HepG2 (cell line): Measurements from ENCODE around the gene SNAP47. TPM values are rescaled to one million over a fixed set of nuclear protein-coding genes. Genes with fewer than 3 reads are reported as not detected.

Experiments used
- GABPA ChIP-seq, 2 experiments: IDR thresholded peaks; 2 replicates each; pipeline ENCODE4 v1.6.1; 2011 to 2016; ENCODE audit warnings: low read depth in 2 of 2, low read length in 1 of 2, missing biosample characterization in 1 of 2, missing genetic modification characterization in 1 of 2
- HDAC2 ChIP-seq: sonication (generic); formaldehyde crosslinking; IDR thresholded peaks from 2 replicates; pipeline ENCODE4 v1.4.0; 2020; ENCODE audit warnings: missing genetic modification reagents
- MED8 ChIP-seq: sonication (generic); formaldehyde crosslinking; IDR thresholded peaks from 2 replicates; pipeline ENCODE4 v1.8.1; 2023; ENCODE audit warnings: mild to moderate bottlenecking, missing genetic modification reagents; ENCODE audit not compliant: insufficient replicate concordance
- PAWR ChIP-seq: sonication (generic); formaldehyde crosslinking; IDR thresholded peaks from 2 replicates; pipeline ENCODE4 v1.4.0; 2020; ENCODE audit warnings: missing genetic modification reagents, mild to moderate bottlenecking, borderline replicate concordance
- POGK ChIP-seq: sonication (generic); formaldehyde crosslinking; conservative IDR thresholded peaks from 2 replicates; pipeline ENCODE4 v1.8.0; 2022; ENCODE audit warnings: mild to moderate bottlenecking, moderate library complexity, missing genetic modification reagents
- REL ChIP-seq: sonication (generic); formaldehyde crosslinking; conservative IDR thresholded peaks from 2 replicates; pipeline ENCODE4 v1.8.0; 2022; ENCODE audit warnings: mild to moderate bottlenecking, missing genetic modification reagents, moderate library complexity
- TBX3 ChIP-seq: fragments of 450-650 bp; IDR thresholded peaks from 2 replicates; pipeline ENCODE4 v1.6.1; 2017; ENCODE audit warnings: antibody characterized with exemption, mild to moderate bottlenecking, inconsistent platforms, borderline replicate concordance
- TEF ChIP-seq: sonication (generic); formaldehyde crosslinking; IDR thresholded peaks from 2 replicates; pipeline ENCODE4 v1.5.0; 2020; ENCODE audit warnings: missing genetic modification reagents
- THAP8 ChIP-seq: sonication (generic); formaldehyde crosslinking; IDR thresholded peaks from 2 replicates; pipeline ENCODE4 v1.5.1; 2020; ENCODE audit warnings: missing genetic modification reagents, mild to moderate bottlenecking, borderline replicate concordance
- TMF1 ChIP-seq: sonication (generic); formaldehyde crosslinking; IDR thresholded peaks from 2 replicates; pipeline ENCODE4 v1.8.1; 2022; ENCODE audit warnings: low read depth, missing genetic modification reagents
- XBP1 ChIP-seq: sonication (generic); formaldehyde crosslinking; IDR thresholded peaks from 2 replicates; pipeline ENCODE4 v1.5.0; 2020; ENCODE audit warnings: missing genetic modification reagents
- ZKSCAN1 ChIP-seq: fragments of 150-350 bp; IDR thresholded peaks from 2 replicates; pipeline ENCODE4 v1.6.1; 2014; ENCODE audit warnings: low read length
- ZMYM2 ChIP-seq: sonication (generic); formaldehyde crosslinking; IDR thresholded peaks from 2 replicates; pipeline ENCODE4 v1.8.0; 2022; ENCODE audit warnings: mild to moderate bottlenecking, missing genetic modification reagents
- ZNF547 ChIP-seq: sonication (generic); formaldehyde crosslinking; IDR thresholded peaks from 2 replicates; pipeline ENCODE4 v1.5.1; 2020; ENCODE audit warnings: mild to moderate bottlenecking, missing genetic modification reagents
- ZNF556 ChIP-seq: sonication (generic); formaldehyde crosslinking; IDR thresholded peaks from 2 replicates; pipeline ENCODE4 v1.4.0; 2020; ENCODE audit warnings: mild to moderate bottlenecking, missing genetic modification reagents, borderline replicate concordance
- ZNF7 ChIP-seq: IDR thresholded peaks from 2 replicates; pipeline ENCODE4 v1.6.1; 2016; ENCODE audit warnings: missing biosample characterization, missing genetic modification reagents
- ZNF720 ChIP-seq: sonication (generic); formaldehyde crosslinking; IDR thresholded peaks from 2 replicates; pipeline ENCODE4 v1.4.0; 2020; ENCODE audit warnings: missing genetic modification reagents
- ZNF766 ChIP-seq: sonication (generic); formaldehyde crosslinking; IDR thresholded peaks from 2 replicates; pipeline ENCODE4 v1.5.0; 2020; ENCODE audit warnings: missing genetic modification reagents, borderline replicate concordance
- ZNF850 ChIP-seq: sonication (generic); formaldehyde crosslinking; conservative IDR thresholded peaks from 2 replicates; pipeline ENCODE4 v1.9.0; 2021; ENCODE audit warnings: mild to moderate bottlenecking, missing genetic modification reagents
- polyA plus RNA-seq, 8 experiments: library from polyadenylated mRNA; depleted of rRNA in 3 of 8; stranded (reverse) in 7 of 8; unstranded in 1 of 8; fragments of >200 nt; fragmentation: Illumina TruSeq in 4 of 8; extraction: Trizol in 4 of 8; gene quantifications; 2 replicates each; pipeline versions ENCODE4 v1.2.1 to v1.2.3, GENCODE V29; 2011 to 2016; ENCODE audit warnings: low read depth in 4 of 8, missing spikeins in 1 of 8, mixed read lengths in 1 of 8; ENCODE audit not compliant: insufficient read depth in 1 of 8
- total RNA-seq, 5 experiments: library from RNA; depleted of rRNA; stranded (reverse); fragments of >200 nt; fragmentation: Illumina TruSeq; extraction: Trizol; gene quantifications; 2 replicates each; pipeline ENCODE4 v1.2.3, GENCODE V29; 2016; ENCODE audit warnings: low read depth in 1 of 5
- TF ChIP-seq, protein P1 (sequence below): sonication (generic); formaldehyde crosslinking; IDR thresholded peaks from 2 replicates; pipeline ENCODE4 v1.5.1; 2020; ENCODE audit warnings: mild to moderate bottlenecking, missing genetic modification reagents, borderline replicate concordance
- TF ChIP-seq, protein P2 (sequence below): sonication (generic); formaldehyde crosslinking; IDR thresholded peaks from 2 replicates; pipeline ENCODE4 v1.8.0; 2022; ENCODE audit warnings: mild to moderate bottlenecking, missing genetic modification reagents; ENCODE audit not compliant: insufficient replicate concordance

The SNAP47 gene
- total and polyA plus RNA-seq, 2 of the 13 experiments (the other 11 are each of a cell fraction or from before 2014, with no cell fraction given): 13.6 to 25.1 TPM

DNA sequence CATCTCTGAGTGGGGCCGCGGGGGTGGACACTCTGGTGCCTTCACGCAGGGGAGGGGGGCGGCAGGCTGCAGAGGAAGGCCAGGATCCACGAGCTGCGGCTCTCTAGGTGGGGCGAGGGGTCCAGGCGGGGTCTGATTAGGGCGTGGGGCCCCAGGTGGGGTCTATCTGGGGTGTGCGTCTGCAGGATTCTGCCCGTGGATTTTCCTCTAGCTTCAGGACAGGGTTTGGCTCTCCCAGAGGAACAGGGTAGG is 6.4 kb upstream of the SNAP47 start (continued):
- TF ChIP-seq ZNF720 (CRISPR knock-in tag) (no peak), ZNF7 (CRISPR knock-in tag) (no peak), HDAC2 (CRISPR knock-in tag) (no peak), TEF (CRISPR knock-in tag) (no peak), ZNF547 (no peak), POGK (CRISPR knock-in tag) (no peak), TMF1 (CRISPR knock-in tag) (no peak), ZMYM2 (no peak), MED8 (CRISPR knock-in tag) (no peak), PAWR (CRISPR knock-in tag) (no peak), REL (CRISPR knock-in tag) (no peak), ZNF850 (CRISPR knock-in tag) (no peak), XBP1 (CRISPR knock-in tag) (no peak), TBX3 (no peak), GABPA (IDR thresholded peaks at IDR 0.05; ENCODE audit: low read depth, low read length) (no peak), GABPA (CRISPR knock-in tag; IDR thresholded peaks at IDR 0.05; ENCODE audit: low read depth) (no peak), ZNF556 (no peak), ZNF766 (CRISPR knock-in tag) (no peak), ZKSCAN1 (no peak), THAP8 (no peak)
- TF ChIP-seq, protein P1, sequence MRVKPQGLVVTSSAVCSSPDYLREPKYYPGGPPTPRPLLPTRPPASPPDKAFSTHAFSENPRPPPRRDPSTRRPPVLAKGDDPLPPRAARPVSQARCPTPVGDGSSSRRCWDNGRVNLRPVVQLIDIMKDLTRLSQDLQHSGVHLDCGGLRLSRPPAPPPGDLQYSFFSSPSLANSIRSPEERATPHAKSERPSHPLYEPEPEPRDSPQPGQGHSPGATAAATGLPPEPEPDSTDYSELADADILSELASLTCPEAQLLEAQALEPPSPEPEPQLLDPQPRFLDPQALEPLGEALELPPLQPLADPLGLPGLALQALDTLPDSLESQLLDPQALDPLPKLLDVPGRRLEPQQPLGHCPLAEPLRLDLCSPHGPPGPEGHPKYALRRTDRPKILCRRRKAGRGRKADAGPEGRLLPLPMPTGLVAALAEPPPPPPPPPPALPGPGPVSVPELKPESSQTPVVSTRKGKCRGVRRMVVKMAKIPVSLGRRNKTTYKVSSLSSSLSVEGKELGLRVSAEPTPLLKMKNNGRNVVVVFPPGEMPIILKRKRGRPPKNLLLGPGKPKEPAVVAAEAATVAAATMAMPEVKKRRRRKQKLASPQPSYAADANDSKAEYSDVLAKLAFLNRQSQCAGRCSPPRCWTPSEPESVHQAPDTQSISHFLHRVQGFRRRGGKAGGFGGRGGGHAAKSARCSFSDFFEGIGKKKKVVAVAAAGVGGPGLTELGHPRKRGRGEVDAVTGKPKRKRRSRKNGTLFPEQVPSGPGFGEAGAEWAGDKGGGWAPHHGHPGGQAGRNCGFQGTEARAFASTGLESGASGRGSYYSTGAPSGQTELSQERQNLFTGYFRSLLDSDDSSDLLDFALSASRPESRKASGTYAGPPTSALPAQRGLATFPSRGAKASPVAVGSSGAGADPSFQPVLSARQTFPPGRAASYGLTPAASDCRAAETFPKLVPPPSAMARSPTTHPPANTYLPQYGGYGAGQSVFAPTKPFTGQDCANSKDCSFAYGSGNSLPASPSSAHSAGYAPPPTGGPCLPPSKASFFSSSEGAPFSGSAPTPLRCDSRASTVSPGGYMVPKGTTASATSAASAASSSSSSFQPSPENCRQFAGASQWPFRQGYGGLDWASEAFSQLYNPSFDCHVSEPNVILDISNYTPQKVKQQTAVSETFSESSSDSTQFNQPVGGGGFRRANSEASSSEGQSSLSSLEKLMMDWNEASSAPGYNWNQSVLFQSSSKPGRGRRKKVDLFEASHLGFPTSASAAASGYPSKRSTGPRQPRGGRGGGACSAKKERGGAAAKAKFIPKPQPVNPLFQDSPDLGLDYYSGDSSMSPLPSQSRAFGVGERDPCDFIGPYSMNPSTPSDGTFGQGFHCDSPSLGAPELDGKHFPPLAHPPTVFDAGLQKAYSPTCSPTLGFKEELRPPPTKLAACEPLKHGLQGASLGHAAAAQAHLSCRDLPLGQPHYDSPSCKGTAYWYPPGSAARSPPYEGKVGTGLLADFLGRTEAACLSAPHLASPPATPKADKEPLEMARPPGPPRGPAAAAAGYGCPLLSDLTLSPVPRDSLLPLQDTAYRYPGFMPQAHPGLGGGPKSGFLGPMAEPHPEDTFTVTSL (CRISPR knock-in tag): no peak
- TF ChIP-seq, protein P2, sequence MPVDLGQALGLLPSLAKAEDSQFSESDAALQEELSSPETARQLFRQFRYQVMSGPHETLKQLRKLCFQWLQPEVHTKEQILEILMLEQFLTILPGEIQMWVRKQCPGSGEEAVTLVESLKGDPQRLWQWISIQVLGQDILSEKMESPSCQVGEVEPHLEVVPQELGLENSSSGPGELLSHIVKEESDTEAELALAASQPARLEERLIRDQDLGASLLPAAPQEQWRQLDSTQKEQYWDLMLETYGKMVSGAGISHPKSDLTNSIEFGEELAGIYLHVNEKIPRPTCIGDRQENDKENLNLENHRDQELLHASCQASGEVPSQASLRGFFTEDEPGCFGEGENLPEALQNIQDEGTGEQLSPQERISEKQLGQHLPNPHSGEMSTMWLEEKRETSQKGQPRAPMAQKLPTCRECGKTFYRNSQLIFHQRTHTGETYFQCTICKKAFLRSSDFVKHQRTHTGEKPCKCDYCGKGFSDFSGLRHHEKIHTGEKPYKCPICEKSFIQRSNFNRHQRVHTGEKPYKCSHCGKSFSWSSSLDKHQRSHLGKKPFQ (CRISPR knock-in tag): no peak
